Loucy (cell line): ENCODE data around the gene PPME1.

ENCODE experiments used
- H2AFZ ChIP-seq: fragments of 200-600 bp; sonication (generic); 2 replicates; pipeline ENCODE4 v1.6.0; 2016; ENCODE audit warnings: antibody characterized with exemption, mild to moderate bottlenecking, low read length, moderate library complexity
- H3F3A ChIP-seq: fragments of 200-600 bp; 2 replicates; pipeline ENCODE4 v1.6.0; 2016; ENCODE audit warnings: antibody characterized with exemption, low read depth, mild to moderate bottlenecking
- H3K27me3 ChIP-seq: fragments of 200-600 bp; sonication (generic); 2 replicates; pipeline ENCODE4 v1.6.1; 2014; ENCODE audit warnings: low read length, mild to moderate bottlenecking; ENCODE audit not compliant: insufficient read depth, poor library complexity, severe bottlenecking
- H3K36me3 ChIP-seq: fragments of 200-600 bp; sonication (generic); 2 replicates; pipeline ENCODE4 v1.6.1; 2016; ENCODE audit warnings: low read length; ENCODE audit not compliant: insufficient read depth
- H3K4me1 ChIP-seq: fragments of 200-600 bp; sonication (generic); 2 replicates; pipeline ENCODE4 v1.5.1; 2014; ENCODE audit warnings: low read length, mild to moderate bottlenecking; ENCODE audit not compliant: insufficient read depth, poor library complexity, severe bottlenecking
- H3K4me2 ChIP-seq: fragments of 200-600 bp; sonication (generic); 2 replicates; pipeline ENCODE4 v1.6.0; 2014; ENCODE audit warnings: antibody characterized with exemption, low read length, low read depth, mild to moderate bottlenecking; ENCODE audit not compliant: poor library complexity, severe bottlenecking
- H3K4me3 ChIP-seq: fragments of 200-600 bp; sonication (generic); 2 replicates; pipeline ENCODE4 v1.5.1; 2014; ENCODE audit warnings: low read length, mild to moderate bottlenecking, mixed read lengths; ENCODE audit not compliant: poor library complexity, severe bottlenecking
- H3K79me2 ChIP-seq: fragments of 200-600 bp; sonication (generic); 2 replicates; pipeline ENCODE4 v1.6.1; 2014; ENCODE audit warnings: low read length; ENCODE audit not compliant: insufficient read depth
- H3K9ac ChIP-seq: fragments of 200-600 bp; sonication (generic); 2 replicates; pipeline ENCODE4 v1.6.0; 2014; ENCODE audit warnings: mild to moderate bottlenecking, low read depth, low read length, moderate library complexity; ENCODE audit not compliant: poor library complexity, severe bottlenecking
- H3K9me2 ChIP-seq: fragments of 200-600 bp; sonication (generic); replicated peaks from 2 replicates; pipeline ENCODE4 v1.6.1; 2016; ENCODE audit warnings: low read depth, low read length, mixed read lengths
- H3K9me3 ChIP-seq: fragments of 200-600 bp; sonication (generic); 2 replicates; pipeline ENCODE4 v1.6.1; 2014; ENCODE audit warnings: mild to moderate bottlenecking, antibody characterized with exemption, low read length, low read depth; ENCODE audit not compliant: insufficient read depth
- H4K20me1 ChIP-seq: fragments of 200-600 bp; sonication (generic); 2 replicates; pipeline ENCODE4 v1.6.0; 2014; ENCODE audit warnings: antibody characterized with exemption, low read length, mild to moderate bottlenecking; ENCODE audit not compliant: insufficient read depth, poor library complexity, severe bottlenecking
- CTCF ChIP-seq: fragments of 200-600 bp; sonication (generic); conservative IDR thresholded peaks from 2 replicates; pipeline ENCODE4 v1.5.1; 2014; ENCODE audit warnings: mild to moderate bottlenecking, antibody characterized with exemption, low read length
- EZH2phosphoT487 ChIP-seq: fragments of 200-600 bp; IDR thresholded peaks from 2 replicates; pipeline ENCODE4 v1.6.1; 2018; ENCODE audit warnings: antibody characterized with exemption, mild to moderate bottlenecking, moderate library complexity, borderline replicate concordance

The PPME1 gene

GRCh38 chr11:74206746-74207145 is 35.7 kb downstream of the PPME1 start:
- no peaks in the 10 kb centered on the region for H3K4me1 ChIP-seq
- H3K9me2 ChIP-seq: no peaks in the 10 kb centered on the region
- no peaks in the 10 kb centered on the region for H3K27me3 ChIP-seq
- H4K20me1 ChIP-seq: no peaks in the 10 kb centered on the region
- peaks cover 70% of the 10 kb centered on the region; the same call in 1 of the 2 replicates for H3K36me3 ChIP-seq
- TF ChIP-seq CTCF: no peak
- TF ChIP-seq EZH2phosphoT487: no peak
- H3K9me3 ChIP-seq: no peaks in the 10 kb centered on the region
- no peaks in the 10 kb centered on the region for H3F3A ChIP-seq
- no peak overlapping the region for H3K4me2 ChIP-seq
- H3K4me3 ChIP-seq: no peak overlapping the region
- no peak overlapping the region for H2AFZ ChIP-seq
- no peak overlapping the region for H3K9ac ChIP-seq
- H3K79me2 ChIP-seq: no peaks in the 10 kb centered on the region

- Histone ChIP-seq H3K9me3 (no peaks in the 10 kb centered on the region), H3K4me3 (no peak overlapping the region), H3K9me2 (no peaks in the 10 kb centered on the region), H3K9ac (no peak overlapping the region), H3K27me3 (no peaks in the 10 kb centered on the region), H3F3A (no peaks in the 10 kb centered on the region), H3K36me3 (peaks cover 84% of the 10 kb centered on the region; the same call in 1 of the 2 replicates), H3K79me2 (no peaks in the 10 kb centered on the region), H3K4me1 (no peaks in the 10 kb centered on the region), H3K4me2 (no peak overlapping the region), H4K20me1 (no peaks in the 10 kb centered on the region), H2AFZ (no peak overlapping the region)
- TF ChIP-seq CTCF: no peak
- TF ChIP-seq EZH2phosphoT487: no peak
Observed at GRCh38 chr11:74208507-74208906, 37.4 kb downstream of the PPME1 start.

GRCh38 chr11:74212533-74212932 is 41.4 kb downstream of the PPME1 start:
- Histone ChIP-seq H2AFZ (no peak overlapping the region), H3K4me1 (no peaks in the 10 kb centered on the region), H3K27me3 (no peaks in the 10 kb centered on the region), H3K4me3 (no peak overlapping the region), H3K9me2 (no peaks in the 10 kb centered on the region), H3F3A (no peaks in the 10 kb centered on the region), H3K36me3 (peaks cover 61% of the 10 kb centered on the region; the same call in 1 of the 2 replicates), H3K9ac (no peak overlapping the region), H4K20me1 (no peaks in the 10 kb centered on the region), H3K79me2 (no peaks in the 10 kb centered on the region), H3K4me2 (no peak overlapping the region), H3K9me3 (no peaks in the 10 kb centered on the region)
- TF ChIP-seq EZH2phosphoT487 (no peak), CTCF (no peak)
